Measurements from ENCODE around the gene TRIM50. TPM values are rescaled to one million over a fixed set of nuclear protein-coding genes. Genes with fewer than 3 reads are reported as not detected.
A peak's percentile ranks its signal among the peaks of the same experiment; 100 is the strongest.

Gene TRIM50
- total RNA-seq, 1 donor from 2014 or later: 4.6 TPM

DNA sequence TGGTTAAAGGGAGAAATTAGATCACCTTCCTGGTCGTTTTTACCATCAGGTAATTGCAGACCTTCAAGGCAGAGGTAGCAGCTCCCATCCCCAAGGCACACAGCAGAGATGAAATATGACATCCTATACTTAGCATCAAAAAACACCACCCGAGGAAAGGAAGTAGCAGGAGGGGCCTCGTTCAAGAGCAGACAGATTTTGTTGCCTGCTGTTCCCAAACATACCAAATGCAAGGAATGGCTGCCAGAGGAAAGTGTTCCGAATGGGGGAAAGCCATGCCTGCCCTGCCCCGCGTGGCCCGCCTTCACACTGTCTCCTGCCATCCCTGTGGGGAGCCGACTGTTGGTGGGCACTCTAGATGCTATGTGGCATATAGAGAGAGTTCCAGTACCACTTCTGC, 18.1 kb upstream of the TRIM50 start:
- Mint-ChIP-seq H3K4me3 (no peak overlapping the region), H3K27me3 (no peaks in the 10 kb centered on the region), H3K4me1 (ENCODE audit: unreplicated experiment) (peaks cover 33% of the 10 kb centered on the region), H3K27ac (no peak overlapping the region), H3K9me3 (no peaks in the 10 kb centered on the region), H3K36me3 (no peaks in the 10 kb centered on the region)
- TF ChIP-seq, protein P1, sequence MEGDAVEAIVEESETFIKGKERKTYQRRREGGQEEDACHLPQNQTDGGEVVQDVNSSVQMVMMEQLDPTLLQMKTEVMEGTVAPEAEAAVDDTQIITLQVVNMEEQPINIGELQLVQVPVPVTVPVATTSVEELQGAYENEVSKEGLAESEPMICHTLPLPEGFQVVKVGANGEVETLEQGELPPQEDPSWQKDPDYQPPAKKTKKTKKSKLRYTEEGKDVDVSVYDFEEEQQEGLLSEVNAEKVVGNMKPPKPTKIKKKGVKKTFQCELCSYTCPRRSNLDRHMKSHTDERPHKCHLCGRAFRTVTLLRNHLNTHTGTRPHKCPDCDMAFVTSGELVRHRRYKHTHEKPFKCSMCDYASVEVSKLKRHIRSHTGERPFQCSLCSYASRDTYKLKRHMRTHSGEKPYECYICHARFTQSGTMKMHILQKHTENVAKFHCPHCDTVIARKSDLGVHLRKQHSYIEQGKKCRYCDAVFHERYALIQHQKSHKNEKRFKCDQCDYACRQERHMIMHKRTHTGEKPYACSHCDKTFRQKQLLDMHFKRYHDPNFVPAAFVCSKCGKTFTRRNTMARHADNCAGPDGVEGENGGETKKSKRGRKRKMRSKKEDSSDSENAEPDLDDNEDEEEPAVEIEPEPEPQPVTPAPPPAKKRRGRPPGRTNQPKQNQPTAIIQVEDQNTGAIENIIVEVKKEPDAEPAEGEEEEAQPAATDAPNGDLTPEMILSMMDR (conservative IDR thresholded peaks at IDR 0.05): no peak
- DNase-seq (ENCODE audit: extremely low spot score, unreplicated experiment): no peak

DNA sequence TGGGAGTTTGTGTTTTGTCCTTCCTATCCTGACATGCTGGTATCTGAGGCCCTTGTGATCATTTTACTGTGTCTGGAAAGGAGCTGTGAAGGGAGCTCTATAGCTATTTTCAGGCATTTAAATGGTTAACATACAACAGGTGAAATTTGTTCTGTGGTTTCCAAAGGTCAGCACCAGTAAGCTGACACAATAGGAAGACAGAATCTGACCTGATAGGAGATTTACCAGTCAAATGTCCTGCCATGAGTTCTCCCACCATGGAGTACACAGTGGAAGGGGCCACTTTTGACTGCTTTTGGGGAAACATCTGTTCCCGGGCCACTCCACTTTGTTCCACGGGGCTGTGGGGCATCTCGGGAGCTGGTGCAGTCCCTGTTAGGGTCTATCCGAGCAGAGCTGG, 17.7 kb upstream of the TRIM50 start:
- no peak for DNase-seq (ENCODE audit: extremely low spot score, unreplicated experiment)
- Mint-ChIP-seq H3K4me1 (ENCODE audit: unreplicated experiment) (peaks cover 33% of the 10 kb centered on the region), H3K27me3 (no peaks in the 10 kb centered on the region), H3K4me3 (no peak overlapping the region), H3K9me3 (no peaks in the 10 kb centered on the region), H3K36me3 (no peaks in the 10 kb centered on the region), H3K27ac (no peak overlapping the region)
- TF ChIP-seq, protein P1 (conservative IDR thresholded peaks at IDR 0.05): no peak

DNA sequence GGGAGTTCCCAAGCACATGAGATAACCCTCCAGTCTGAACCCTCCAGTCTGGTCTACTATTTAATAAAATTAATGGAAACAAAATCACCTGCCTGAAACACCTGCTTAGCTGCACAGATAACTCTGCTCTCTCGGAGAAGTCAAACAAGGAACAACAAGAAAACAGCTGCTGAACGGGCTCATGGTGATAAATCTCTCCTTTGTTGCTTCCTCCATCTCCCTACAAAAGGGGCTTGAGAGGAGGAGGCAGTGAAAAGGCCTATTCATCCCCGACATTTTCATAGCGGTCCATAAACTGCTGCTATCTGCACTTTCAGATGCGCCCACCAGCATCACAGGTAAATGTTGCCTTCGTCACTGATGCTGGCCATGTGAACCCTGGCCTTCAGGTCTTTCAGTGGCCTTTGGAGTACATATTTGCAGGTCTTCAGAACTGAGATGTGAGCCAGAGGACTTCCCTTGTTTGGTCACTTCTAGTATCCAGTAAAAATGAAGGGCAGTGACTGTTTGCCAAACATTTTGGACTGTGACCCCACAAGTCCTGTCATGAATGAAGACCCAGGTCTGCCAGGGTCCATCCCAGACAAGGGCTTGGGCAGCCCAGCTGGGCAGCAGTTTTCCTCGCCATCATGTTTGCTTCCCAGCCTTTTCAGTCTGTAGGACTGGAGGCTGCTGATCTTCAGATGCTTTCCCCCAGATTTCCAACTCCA, 15.9 kb upstream of the TRIM50 start:
- Mint-ChIP-seq H3K4me1 (ENCODE audit: unreplicated experiment) (peaks cover 25% of the 10 kb centered on the region), H3K4me3 (no peak overlapping the region), H3K36me3 (no peaks in the 10 kb centered on the region), H3K27me3 (no peaks in the 10 kb centered on the region), H3K9me3 (no peaks in the 10 kb centered on the region), H3K27ac (no peak overlapping the region)
- TF ChIP-seq, protein P1 (conservative IDR thresholded peaks at IDR 0.05): no peak
- DNase-seq (ENCODE audit: extremely low spot score, unreplicated experiment): no peak

DNA sequence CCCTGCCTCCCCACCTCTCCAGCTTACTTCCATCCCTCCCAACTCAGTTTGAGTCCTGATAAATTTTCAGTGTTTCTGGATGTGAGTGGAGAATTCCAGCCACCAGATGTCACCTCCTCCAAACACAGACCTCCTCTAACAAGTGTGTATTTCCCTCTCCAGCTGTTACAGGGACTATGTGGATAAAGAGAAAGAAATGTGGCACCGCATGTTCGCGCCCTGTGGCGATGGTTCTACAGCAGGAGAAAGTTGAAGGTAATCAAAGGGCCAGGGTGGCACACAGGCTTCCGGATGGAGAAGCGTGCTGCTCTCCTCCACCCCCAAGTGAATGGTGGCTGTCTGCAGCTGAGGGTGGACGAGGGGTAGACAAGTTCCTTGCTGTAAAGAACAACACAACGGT, 14.8 kb upstream of the TRIM50 start:
- Mint-ChIP-seq H3K4me3 (no peak overlapping the region), H3K36me3 (no peaks in the 10 kb centered on the region), H3K9me3 (no peaks in the 10 kb centered on the region), H3K27me3 (no peaks in the 10 kb centered on the region), H3K27ac (no peak overlapping the region), H3K4me1 (ENCODE audit: unreplicated experiment) (peaks cover 25% of the 10 kb centered on the region)
- no peak for DNase-seq (ENCODE audit: extremely low spot score, unreplicated experiment)
- TF ChIP-seq, protein P1 (conservative IDR thresholded peaks at IDR 0.05): peak; percentile 67

DNA sequence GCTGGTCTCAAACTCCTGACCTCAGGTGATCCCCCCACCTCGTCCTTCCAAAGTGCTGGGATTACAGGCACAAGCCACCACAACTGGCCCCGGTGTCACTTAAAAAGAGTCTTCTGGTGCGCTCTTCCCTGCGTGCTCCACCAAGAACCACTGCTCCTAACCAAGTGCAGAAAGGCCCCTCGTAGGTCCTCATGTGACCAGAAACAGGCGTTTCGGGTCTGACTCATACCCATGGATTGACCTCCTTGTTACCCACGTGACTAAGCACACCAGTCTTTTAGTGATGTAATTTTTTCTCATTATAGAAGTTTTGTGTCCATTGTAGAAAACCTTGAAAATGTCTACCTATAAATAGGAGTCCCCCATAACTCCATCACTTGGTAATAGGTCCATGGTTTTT, 14.0 kb upstream of the TRIM50 start:
- no peak for DNase-seq (ENCODE audit: extremely low spot score, unreplicated experiment)
- Mint-ChIP-seq H3K36me3 (no peaks in the 10 kb centered on the region), H3K27me3 (no peaks in the 10 kb centered on the region), H3K9me3 (no peaks in the 10 kb centered on the region), H3K4me1 (ENCODE audit: unreplicated experiment) (peaks cover 26% of the 10 kb centered on the region), H3K27ac (no peak overlapping the region), H3K4me3 (no peak overlapping the region)
- TF ChIP-seq, protein P1 (conservative IDR thresholded peaks at IDR 0.05): no peak

Measured in type B pancreatic cell (in vitro differentiated cells).